Karpas-422 (cell line): ENCODE data around the gene RBBP9. TPM values are rescaled to one million over a fixed set of nuclear protein-coding genes. Genes with fewer than 3 reads are reported as not detected.
A peak's percentile ranks its signal among the peaks of the same experiment; 100 is the strongest.

ENCODE experiments used
- DNase-seq: peaks from one replicate; pipeline ENCODE4 v3.0.0-alpha.2; 2015
- H2AFZ ChIP-seq: fragments of 200-600 bp; sonication (generic); 2 replicates; pipeline ENCODE4 v1.6.1; 2014; ENCODE audit warnings: antibody characterized with exemption, low read length, mixed read lengths
- H3K27ac ChIP-seq: fragments of 200-600 bp; sonication (generic); 2 replicates; pipeline ENCODE4 v1.5.1; 2014; ENCODE audit warnings: mild to moderate bottlenecking, low read length, moderate library complexity
- H3K27me3 ChIP-seq: fragments of 200-600 bp; sonication (generic); 2 replicates; pipeline ENCODE4 v1.6.1; 2014; ENCODE audit warnings: low read length, mixed read lengths
- H3K36me3 ChIP-seq: fragments of 200-600 bp; sonication (generic); 2 replicates; pipeline ENCODE4 v1.6.1; 2014; ENCODE audit warnings: low read length, mixed read lengths; ENCODE audit not compliant: insufficient read depth
- H3K4me1 ChIP-seq: fragments of 200-600 bp; sonication (generic); 2 replicates; pipeline ENCODE4 v1.6.1; 2014; ENCODE audit warnings: mild to moderate bottlenecking, low read length, mixed read lengths
- H3K4me2 ChIP-seq: fragments of 200-600 bp; sonication (generic); 2 replicates; pipeline ENCODE4 v1.6.1; 2014; ENCODE audit warnings: low read length, low read depth, mild to moderate bottlenecking; ENCODE audit not compliant: poor library complexity, severe bottlenecking
- H3K4me3 ChIP-seq: fragments of 200-600 bp; sonication (generic); 2 replicates; pipeline ENCODE4 v1.5.1; 2014; ENCODE audit warnings: mild to moderate bottlenecking, antibody characterized with exemption, low read length, mixed read lengths
- H3K79me2 ChIP-seq: fragments of 200-600 bp; sonication (generic); 2 replicates; pipeline ENCODE4 v1.6.1; 2014; ENCODE audit warnings: mild to moderate bottlenecking, low read length, mixed read lengths
- H3K9ac ChIP-seq: fragments of 200-600 bp; sonication (generic); 2 replicates; pipeline ENCODE4 v1.6.0; 2014; ENCODE audit warnings: low read length
- H3K9me2 ChIP-seq: fragments of 200-600 bp; sonication (generic), shearing (Covaris generic); replicated peaks from 2 replicates; pipeline ENCODE4 v1.6.0; 2014; ENCODE audit warnings: mild to moderate bottlenecking, low read length, moderate library complexity; ENCODE audit not compliant: insufficient read depth
- H3K9me3 ChIP-seq: fragments of 300-700, 200-600 bp; sonication (generic); 2 replicates; pipeline ENCODE4 v1.6.1; 2014; ENCODE audit warnings: low read length, mixed read lengths
- H4K20me1 ChIP-seq: fragments of 200-600 bp; sonication (generic); 2 replicates; pipeline ENCODE4 v1.6.1; 2014; ENCODE audit warnings: mild to moderate bottlenecking, antibody characterized with exemption, low read length, low read depth; ENCODE audit not compliant: insufficient read depth
- total RNA-seq: library from RNA; depleted of rRNA; stranded (reverse); fragments of >200 nt; shearing (Covaris generic); gene quantifications from 2 replicates; pipeline ENCODE4 v1.2.3, GENCODE V29; 2014; ENCODE audit warnings: low replicate concordance

RBBP9 gene
- total RNA-seq, 1 experiment from 2014 or later: 11.2 TPM

- Histone ChIP-seq H3K4me1 (peaks cover 14% of the 10 kb centered on the region), H3K36me3 (peaks cover 18% of the 10 kb centered on the region), H3K9me3 (no peaks in the 10 kb centered on the region), H3K9me2 (no peaks in the 10 kb centered on the region), H4K20me1 (no peaks in the 10 kb centered on the region), H3K27me3 (no peaks in the 10 kb centered on the region), H3K4me2 (peak overlapping the region; percentile 79), H3K79me2 (peaks cover 28% of the 10 kb centered on the region), H3K4me3 (peak overlapping the region; percentile 81), H3K27ac (peak overlapping the region; percentile 23; the same call in 1 of the 2 replicates), H3K9ac (peak overlapping the region; percentile 77), H2AFZ (peak overlapping the region; percentile 77)
- DNase-seq: peak; percentile 67
Observed at GRCh38 chr20:18496042-18496441, 983 bp downstream of the RBBP9 start.

- no peaks in the 10 kb centered on the region for H3K4me1 ChIP-seq
- H3K4me2 ChIP-seq: no peak overlapping the region
- DNase-seq: no peak
- no peak overlapping the region for H3K27ac ChIP-seq
- H2AFZ ChIP-seq: no peak overlapping the region
- H3K36me3 ChIP-seq: peaks cover 43% of the 10 kb centered on the region
- no peaks in the 10 kb centered on the region for H4K20me1 ChIP-seq
- H3K9me3 ChIP-seq: no peaks in the 10 kb centered on the region
- no peaks in the 10 kb centered on the region for H3K27me3 ChIP-seq
- H3K9me2 ChIP-seq: no peaks in the 10 kb centered on the region
- H3K4me3 ChIP-seq: no peak overlapping the region
- H3K79me2 ChIP-seq: peaks cover 4% of the 10 kb centered on the region; the same call in 1 of the 2 replicates
- H3K9ac ChIP-seq: no peak overlapping the region
Observed at GRCh38 chr20:18488301-18488700, 8.7 kb downstream of the RBBP9 start.

- no peak overlapping the region for H3K4me3 ChIP-seq
- no peaks in the 10 kb centered on the region for H3K9me3 ChIP-seq
- no peak overlapping the region for H3K9ac ChIP-seq
- no peak for DNase-seq
- no peak overlapping the region for H3K4me2 ChIP-seq
- H3K36me3 ChIP-seq: peaks cover 45% of the 10 kb centered on the region; the same call in 1 of the 2 replicates
- no peaks in the 10 kb centered on the region for H3K9me2 ChIP-seq
- no peaks in the 10 kb centered on the region for H3K79me2 ChIP-seq
- H3K4me1 ChIP-seq: no peaks in the 10 kb centered on the region
- H3K27me3 ChIP-seq: no peaks in the 10 kb centered on the region
- H2AFZ ChIP-seq: no peak overlapping the region
- H3K27ac ChIP-seq: no peak overlapping the region
- no peaks in the 10 kb centered on the region for H4K20me1 ChIP-seq
Observed at GRCh38 chr20:18481596-18481995, 15.4 kb downstream of the RBBP9 start.

GRCh38 chr20:18477821-18478220, 19.2 kb downstream of the RBBP9 start:
- H3K4me1 ChIP-seq: no peaks in the 10 kb centered on the region
- H3K36me3 ChIP-seq: peaks cover 44% of the 10 kb centered on the region; the same call in 1 of the 2 replicates
- H3K4me2 ChIP-seq: no peak overlapping the region
- no peaks in the 10 kb centered on the region for H3K9me3 ChIP-seq
- H3K79me2 ChIP-seq: no peaks in the 10 kb centered on the region
- H3K27me3 ChIP-seq: no peaks in the 10 kb centered on the region
- H3K27ac ChIP-seq: no peak overlapping the region
- no peak overlapping the region for H2AFZ ChIP-seq
- no peaks in the 10 kb centered on the region for H3K9me2 ChIP-seq
- H3K4me3 ChIP-seq: no peak overlapping the region
- DNase-seq: no peak
- no peak overlapping the region for H3K9ac ChIP-seq
- H4K20me1 ChIP-seq: no peaks in the 10 kb centered on the region

GRCh38 chr20:18477218-18477617, 19.8 kb downstream of the RBBP9 start:
- no peaks in the 10 kb centered on the region for H3K9me3 ChIP-seq
- no peaks in the 10 kb centered on the region for H3K27me3 ChIP-seq
- no peaks in the 10 kb centered on the region for H3K4me1 ChIP-seq
- no peaks in the 10 kb centered on the region for H3K79me2 ChIP-seq
- H2AFZ ChIP-seq: no peak overlapping the region
- peaks cover 38% of the 10 kb centered on the region; the same call in 1 of the 2 replicates for H3K36me3 ChIP-seq
- no peaks in the 10 kb centered on the region for H3K9me2 ChIP-seq
- H3K4me3 ChIP-seq: no peak overlapping the region
- no peak overlapping the region for H3K27ac ChIP-seq
- no peak overlapping the region for H3K4me2 ChIP-seq
- no peak overlapping the region for H3K9ac ChIP-seq
- H4K20me1 ChIP-seq: no peaks in the 10 kb centered on the region
- no peak for DNase-seq

GRCh38 chr20:18466894-18467730, 29.9 kb downstream of the RBBP9 start, which contains the start of the genes DZANK1 and POLR3F:
Gene DZANK1 (minus strand): TSS chr20:18467030. CDS start chr20:18465358, 1,672 bp downstream.
Gene POLR3F (plus strand): TSS chr20:18467390. CDS start chr20:18467507, 117 bp downstream.
- Histone ChIP-seq H3K36me3 (no peaks in the 10 kb centered on the region; the same call in 1 of the 2 replicates), H2AFZ (peak within 1 kb of the TSS; percentile 54; the same call in 1 of the 2 replicates), H3K27ac (peak within 1 kb of the TSS; percentile 56; the same call in 1 of the 2 replicates), H4K20me1 (no peaks in the 10 kb centered on the region), H3K4me1 (peaks cover 23% of the 10 kb centered on the region), H3K79me2 (peaks cover 39% of the 10 kb centered on the region), H3K4me3 (peak within 1 kb of the TSS; percentile 93), H3K4me2 (peak within 1 kb of the TSS; percentile 91), H3K27me3 (no peaks in the 10 kb centered on the region), H3K9me3 (no peaks in the 10 kb centered on the region), H3K9ac (peak within 1 kb of the TSS; percentile 87), H3K9me2 (no peaks in the 10 kb centered on the region)
- DNase-seq: peak; percentile 97

- Histone ChIP-seq H3K27ac (peak overlapping the region; percentile 5; the same call in 1 of the 2 replicates), H3K4me1 (peaks cover 23% of the 10 kb centered on the region), H3K79me2 (peaks cover 39% of the 10 kb centered on the region), H3K9me2 (no peaks in the 10 kb centered on the region), H3K9me3 (no peaks in the 10 kb centered on the region), H4K20me1 (no peaks in the 10 kb centered on the region), H3K9ac (peak overlapping the region; percentile 87), H2AFZ (peak overlapping the region; percentile 42; the same call in 1 of the 2 replicates), H3K36me3 (no peaks in the 10 kb centered on the region; the same call in 1 of the 2 replicates), H3K4me3 (peak overlapping the region; percentile 93), H3K27me3 (no peaks in the 10 kb centered on the region), H3K4me2 (peak overlapping the region; percentile 91)
- DNase-seq: no peak
Observed at GRCh38 chr20:18466574-18466893, 30.5 kb downstream of the RBBP9 start.

GRCh38 chr20:18465536-18466200, 31.4 kb downstream of the RBBP9 start:
- H3K4me1 ChIP-seq: peaks cover 23% of the 10 kb centered on the region
- H3K9me3 ChIP-seq: no peaks in the 10 kb centered on the region
- DNase-seq: no peak
- peak overlapping the region; percentile 91 for H3K4me2 ChIP-seq
- peak overlapping the region; percentile 93 for H3K4me3 ChIP-seq
- no peaks in the 10 kb centered on the region for H4K20me1 ChIP-seq
- H2AFZ ChIP-seq: peak overlapping the region; percentile 10; the same call in 1 of the 2 replicates
- peaks cover 38% of the 10 kb centered on the region for H3K79me2 ChIP-seq
- H3K36me3 ChIP-seq: no peaks in the 10 kb centered on the region; the same call in 1 of the 2 replicates
- H3K27me3 ChIP-seq: no peaks in the 10 kb centered on the region
- no peaks in the 10 kb centered on the region for H3K9me2 ChIP-seq
- peak overlapping the region; percentile 5; the same call in 1 of the 2 replicates for H3K27ac ChIP-seq
- H3K9ac ChIP-seq: peak overlapping the region; percentile 87
